AG10803 (cell line): ENCODE measurements around the gene PDIA4.
"Not testable (repeated sequence)": the region's sequence is repeated elsewhere in the genome, so short reads cannot be mapped to it uniquely, and the experiment has no call there.

Experiments
- DNase-seq: peaks from one replicate; pipeline ENCODE4 v3.0.0; 2010; ENCODE audit warnings: low read depth
- H3K4me3 ChIP-seq: 2 replicates; pipeline ENCODE4 v1.5.1; 2011; ENCODE audit warnings: mild to moderate bottlenecking, low read length, control low read depth
- TF ChIP-seq, protein P1 (sequence below): conservative IDR thresholded peaks from 2 replicates; pipeline ENCODE4 v1.5.1; 2011; ENCODE audit warnings: mild to moderate bottlenecking, low read length, control low read depth, inconsistent platforms

PDIA4 gene

DNA sequence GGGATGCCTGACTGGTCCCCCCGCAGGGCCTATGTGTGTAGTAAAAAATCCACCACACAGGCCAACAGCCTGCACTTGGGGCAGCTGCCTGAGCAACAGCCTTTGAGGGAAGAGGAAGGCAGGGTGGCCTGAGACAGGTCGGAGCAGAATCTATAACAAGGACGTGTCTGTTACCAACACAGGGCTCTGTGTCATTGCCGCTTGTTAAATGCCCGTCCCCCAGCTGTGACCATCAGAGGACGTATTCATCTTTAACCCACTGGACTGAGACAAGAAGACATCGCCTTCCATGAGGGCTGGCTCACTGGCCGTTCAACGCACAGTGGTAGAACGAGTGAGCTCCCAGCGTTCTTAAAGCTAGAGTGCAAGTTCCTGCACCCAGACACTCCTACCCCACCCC, 7.8 kb downstream of the PDIA4 start:
- no peak overlapping the region for H3K4me3 ChIP-seq
- DNase-seq, result no peak
- TF ChIP-seq, protein P1, sequence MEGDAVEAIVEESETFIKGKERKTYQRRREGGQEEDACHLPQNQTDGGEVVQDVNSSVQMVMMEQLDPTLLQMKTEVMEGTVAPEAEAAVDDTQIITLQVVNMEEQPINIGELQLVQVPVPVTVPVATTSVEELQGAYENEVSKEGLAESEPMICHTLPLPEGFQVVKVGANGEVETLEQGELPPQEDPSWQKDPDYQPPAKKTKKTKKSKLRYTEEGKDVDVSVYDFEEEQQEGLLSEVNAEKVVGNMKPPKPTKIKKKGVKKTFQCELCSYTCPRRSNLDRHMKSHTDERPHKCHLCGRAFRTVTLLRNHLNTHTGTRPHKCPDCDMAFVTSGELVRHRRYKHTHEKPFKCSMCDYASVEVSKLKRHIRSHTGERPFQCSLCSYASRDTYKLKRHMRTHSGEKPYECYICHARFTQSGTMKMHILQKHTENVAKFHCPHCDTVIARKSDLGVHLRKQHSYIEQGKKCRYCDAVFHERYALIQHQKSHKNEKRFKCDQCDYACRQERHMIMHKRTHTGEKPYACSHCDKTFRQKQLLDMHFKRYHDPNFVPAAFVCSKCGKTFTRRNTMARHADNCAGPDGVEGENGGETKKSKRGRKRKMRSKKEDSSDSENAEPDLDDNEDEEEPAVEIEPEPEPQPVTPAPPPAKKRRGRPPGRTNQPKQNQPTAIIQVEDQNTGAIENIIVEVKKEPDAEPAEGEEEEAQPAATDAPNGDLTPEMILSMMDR, result no peak

DNA sequence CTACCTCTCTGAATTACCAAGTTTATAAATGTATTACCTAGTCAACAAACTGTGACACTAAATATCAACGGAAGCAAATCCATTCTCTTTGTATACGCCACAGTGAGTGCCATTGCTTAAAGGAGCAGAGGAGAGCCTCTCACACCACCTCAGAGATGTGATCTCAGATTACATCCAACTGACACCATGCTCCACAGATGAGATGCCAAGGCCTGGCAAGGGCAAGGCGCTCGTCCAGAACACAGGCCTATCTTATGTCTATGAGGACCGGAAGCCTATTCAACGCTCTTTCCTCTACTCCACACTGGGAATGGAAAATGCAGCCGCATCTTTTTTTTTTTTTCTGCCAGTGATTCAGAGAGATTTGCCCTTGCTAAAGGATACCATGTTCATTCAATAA, 11.4 kb downstream of the PDIA4 start:
- no peak overlapping the region for H3K4me3 ChIP-seq
- DNase-seq, result no peak
- TF ChIP-seq, protein P1, result no peak

DNA sequence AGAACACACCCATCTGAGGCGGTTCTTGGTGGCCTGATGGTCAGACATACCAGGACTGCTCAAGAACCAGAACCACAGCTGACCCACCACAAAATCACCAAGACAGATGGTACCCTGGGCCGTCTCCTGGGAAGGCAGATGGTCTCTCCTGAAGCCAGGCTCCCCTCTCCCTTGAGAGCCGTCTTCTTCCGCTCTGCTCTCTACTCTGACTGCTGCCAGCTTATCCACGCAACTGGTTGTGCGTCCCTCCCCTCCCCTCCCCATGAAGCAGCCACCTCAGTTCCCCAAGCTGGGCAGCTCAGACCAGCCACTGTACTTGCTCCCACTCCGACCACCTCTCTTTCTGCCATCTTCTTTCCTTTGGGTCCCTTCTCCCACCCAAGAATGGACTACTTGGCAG, 14.0 kb downstream of the PDIA4 start:
- H3K4me3 ChIP-seq, result no peak overlapping the region
- TF ChIP-seq, protein P1, result no peak
- DNase-seq, result no peak

DNA sequence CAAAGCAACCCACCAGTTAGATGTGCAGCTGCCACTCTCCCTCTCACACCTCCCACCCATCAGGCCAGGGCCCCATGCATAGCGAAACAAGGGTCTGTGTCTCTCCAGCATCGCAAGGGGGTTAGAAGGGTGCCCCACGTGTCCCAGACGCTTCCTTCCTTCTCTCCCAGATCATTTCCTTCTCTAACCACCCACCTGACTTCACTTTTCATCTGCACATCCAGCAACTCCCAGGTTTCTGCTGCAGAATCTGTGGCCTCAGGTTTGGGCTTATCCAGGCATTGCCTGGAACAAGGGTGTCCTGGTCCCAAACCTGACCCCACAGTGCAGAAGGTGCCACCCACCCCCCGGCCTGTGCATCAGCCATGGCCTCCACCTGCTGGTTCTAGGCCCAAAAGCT, 14.4 kb downstream of the PDIA4 start:
- H3K4me3 ChIP-seq, result no peak overlapping the region
- TF ChIP-seq, protein P1, result no peak
- no peak for DNase-seq

DNA sequence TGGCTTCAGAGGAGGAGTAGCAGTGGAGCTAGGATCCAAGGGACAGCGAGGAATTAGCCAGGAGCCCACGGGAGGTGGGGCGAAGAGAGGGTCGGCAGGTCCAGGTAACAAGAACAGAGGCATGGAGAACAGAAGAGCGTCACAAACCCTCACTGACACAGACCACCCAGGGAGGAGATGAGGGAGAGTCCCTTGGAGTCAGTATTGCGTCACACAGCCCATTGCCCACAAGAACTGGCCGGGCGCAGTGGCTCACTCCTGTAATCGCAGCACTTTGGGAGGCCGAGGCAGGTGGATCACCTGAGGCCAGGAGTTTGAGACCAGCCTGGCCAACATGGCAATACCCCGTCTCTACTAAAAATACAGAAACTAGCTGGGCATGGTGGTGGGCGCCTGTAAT, 15.6 kb downstream of the PDIA4 start:
- not testable (repeated sequence) for DNase-seq, H3K4me3 ChIP-seq

DNA sequence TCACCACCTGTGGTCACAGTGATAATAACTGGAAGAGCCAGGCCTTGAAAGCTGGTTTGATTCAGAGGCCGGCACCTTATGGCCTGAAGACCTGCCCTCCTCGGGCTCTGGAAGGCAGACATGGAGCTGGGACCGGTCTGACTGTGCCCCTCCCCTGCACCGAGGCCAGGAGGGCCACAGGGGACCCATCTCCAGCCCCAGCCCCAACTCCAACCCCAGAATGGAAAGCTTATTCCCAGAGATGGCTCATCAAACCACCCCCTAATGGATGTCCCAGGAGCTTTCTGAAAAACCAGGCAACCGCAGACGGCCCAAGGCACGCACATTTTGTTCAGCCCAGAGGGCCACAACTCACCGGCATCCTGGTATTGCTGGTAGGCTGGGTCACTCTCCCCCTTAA, 16.8 kb downstream of the PDIA4 start:
- no peak for DNase-seq
- no peak overlapping the region for H3K4me3 ChIP-seq
- TF ChIP-seq, protein P1, result no peak

DNA sequence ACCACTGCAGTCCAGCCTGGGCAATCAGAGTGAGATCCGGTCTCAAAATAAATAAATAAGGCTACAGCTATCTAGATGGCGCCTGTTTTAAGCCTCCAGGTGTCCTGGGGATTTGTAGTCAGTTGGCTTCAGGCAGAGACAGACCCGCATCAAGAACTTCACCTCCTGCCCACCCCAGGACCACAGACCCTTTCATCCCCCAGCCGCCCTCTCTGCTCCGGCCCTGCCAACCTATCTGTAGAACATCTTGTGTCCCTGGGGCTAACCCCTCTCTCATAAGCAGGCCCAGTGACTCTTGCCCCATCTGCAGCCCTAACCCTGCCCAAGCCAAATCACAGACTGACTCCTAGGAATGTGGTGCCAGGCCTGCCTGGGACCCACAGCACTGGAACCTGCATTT, 17.9 kb downstream of the PDIA4 start:
- H3K4me3 ChIP-seq, result no peak overlapping the region
- TF ChIP-seq, protein P1, result no peak
- DNase-seq, result no peak

DNA sequence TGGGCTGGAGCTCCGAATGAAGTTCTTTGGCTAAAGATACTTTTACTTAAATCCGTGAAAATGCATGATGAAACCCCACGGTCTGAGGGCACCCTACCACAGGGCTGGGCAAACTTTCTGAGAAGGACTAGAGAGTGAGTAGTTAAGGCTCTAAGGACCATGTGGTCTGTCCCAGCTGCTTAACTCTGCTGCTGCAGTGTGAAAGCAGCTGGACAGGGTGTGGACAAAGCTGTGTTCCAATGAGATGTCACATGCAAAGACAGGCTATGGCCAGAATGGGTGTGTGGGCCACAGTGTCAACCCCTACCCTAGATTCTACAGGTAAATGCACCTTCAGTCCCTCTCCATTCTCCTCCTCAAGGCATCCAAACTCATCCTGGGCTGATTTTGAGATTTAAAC, 18.8 kb downstream of the PDIA4 start:
- H3K4me3 ChIP-seq, result no peak overlapping the region
- DNase-seq, result no peak
- TF ChIP-seq, protein P1, result no peak
